ENCODE data around the gene COL28A1.

COL28A1 gene

GRCh38 chr7:7434329-7434728 lies 101.3 kb downstream of the COL28A1 start:
- no peak overlapping the region for H3K4me3 ChIP-seq (ENCODE audit: low read length)
- no peak for DNase-seq (ENCODE audit: low read depth)
- no peak for TF ChIP-seq CTCF (conservative IDR thresholded peaks at IDR 0.05; ENCODE audit: low read depth, low read length)

- no peak for TF ChIP-seq CTCF (conservative IDR thresholded peaks at IDR 0.05; ENCODE audit: low read depth, low read length)
- no peak overlapping the region for H3K4me3 ChIP-seq (ENCODE audit: low read length)
- no peak for DNase-seq (ENCODE audit: low read depth)
Measured at GRCh38 chr7:7433811-7434210, 101.9 kb downstream of the COL28A1 start.

GRCh38 chr7:7432979-7433378 lies 102.7 kb downstream of the COL28A1 start:
- no peak for TF ChIP-seq CTCF (conservative IDR thresholded peaks at IDR 0.05; ENCODE audit: low read depth, low read length)
- no peak for DNase-seq (ENCODE audit: low read depth)
- no peak overlapping the region for H3K4me3 ChIP-seq (ENCODE audit: low read length)

GRCh38 chr7:7428806-7429205 lies 106.9 kb downstream of the COL28A1 start:
- H3K4me3 ChIP-seq (ENCODE audit: low read length) = no peak overlapping the region
- DNase-seq (ENCODE audit: low read depth) = no peak
- no peak for TF ChIP-seq CTCF (conservative IDR thresholded peaks at IDR 0.05; ENCODE audit: low read depth, low read length)

GRCh38 chr7:7427363-7427762 lies 108.3 kb downstream of the COL28A1 start:
- no peak for DNase-seq (ENCODE audit: low read depth)
- no peak overlapping the region for H3K4me3 ChIP-seq (ENCODE audit: low read length)
- no peak for TF ChIP-seq CTCF (conservative IDR thresholded peaks at IDR 0.05; ENCODE audit: low read depth, low read length)

GRCh38 chr7:7426676-7427075 lies 109.0 kb downstream of the COL28A1 start:
- DNase-seq (ENCODE audit: low read depth) = no peak
- no peak overlapping the region for H3K4me3 ChIP-seq (ENCODE audit: low read length)
- no peak for TF ChIP-seq CTCF (conservative IDR thresholded peaks at IDR 0.05; ENCODE audit: low read depth, low read length)

GRCh38 chr7:7425321-7425720 lies 110.4 kb downstream of the COL28A1 start:
- no peak overlapping the region for H3K4me3 ChIP-seq (ENCODE audit: low read length)
- no peak for DNase-seq (ENCODE audit: low read depth)
- TF ChIP-seq CTCF (conservative IDR thresholded peaks at IDR 0.05; ENCODE audit: low read depth, low read length) = no peak
